ENCODE measurements around the gene UQCRC1. TPM values are rescaled to one million over a fixed set of nuclear protein-coding genes. Genes with fewer than 3 reads are reported as not detected.
A peak's percentile ranks its signal among the peaks of the same experiment; 100 is the strongest.

The UQCRC1 gene
- total RNA-seq, 1 donor from 2014 or later, result 297 TPM

DNA sequence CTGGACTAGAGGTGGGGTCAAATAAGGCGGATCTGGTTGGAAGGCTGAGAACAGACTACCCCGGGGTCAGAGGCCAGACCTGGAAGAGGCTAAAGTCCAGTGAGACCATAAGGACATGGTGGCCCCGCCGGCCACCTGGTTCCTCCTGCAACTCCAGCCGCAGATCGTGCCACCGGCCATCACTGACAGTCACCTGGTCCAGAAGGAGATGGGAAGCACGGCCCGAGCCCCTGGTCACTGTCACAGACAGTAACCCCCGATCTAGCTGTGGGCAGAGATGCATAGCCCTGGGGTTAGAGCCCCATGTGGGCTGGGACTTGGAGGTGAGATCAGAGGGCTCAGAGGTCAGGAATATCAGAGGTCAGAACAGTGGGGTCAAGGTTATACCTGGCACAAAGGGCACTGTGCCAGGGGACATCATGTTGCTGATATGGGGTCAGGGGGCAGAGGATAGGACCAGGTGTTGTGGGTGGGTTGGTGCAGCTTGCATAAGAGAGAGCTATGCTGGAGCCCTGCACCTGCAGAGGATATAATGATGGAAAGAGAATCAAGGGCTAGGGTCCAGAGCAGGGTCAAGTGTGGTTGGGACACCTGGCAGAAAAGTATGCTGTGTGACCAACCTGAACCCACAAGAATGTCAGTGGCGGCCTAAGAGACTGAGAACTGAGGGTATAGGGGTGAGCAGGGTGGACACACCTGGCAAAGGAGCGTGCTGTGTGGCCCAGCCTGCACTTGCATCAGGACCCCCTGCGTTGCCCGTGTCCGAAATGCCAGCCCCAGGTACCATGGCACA is 43.7 kb upstream of the UQCRC1 start:
- Mint-ChIP-seq H3K27ac (ENCODE audit: unreplicated experiment) (no peak overlapping the region), H3K4me1 (peaks cover 9% of the 10 kb centered on the region), H3K36me3 (ENCODE audit: low read depth) (peaks cover 12% of the 10 kb centered on the region), H3K9me3 (no peaks in the 10 kb centered on the region), H3K27me3 (ENCODE audit: low read depth) (no peaks in the 10 kb centered on the region), H3K4me3 (peak overlapping the region; percentile 50)
- no peak for DNase-seq (ENCODE audit: low read depth, low spot score)
- TF ChIP-seq CTCF (conservative IDR thresholded peaks at IDR 0.05), result no peak

- Mint-ChIP-seq H3K4me1 (peaks cover 4% of the 10 kb centered on the region), H3K4me3 (no peak overlapping the region), H3K36me3 (ENCODE audit: low read depth) (peaks cover 10% of the 10 kb centered on the region), H3K27me3 (ENCODE audit: low read depth) (no peaks in the 10 kb centered on the region), H3K9me3 (no peaks in the 10 kb centered on the region), H3K27ac (ENCODE audit: unreplicated experiment) (no peak overlapping the region)
- TF ChIP-seq CTCF (conservative IDR thresholded peaks at IDR 0.05), result no peak
- DNase-seq (ENCODE audit: low read depth, low spot score), result no peak
Measured at GRCh38 chr3:48651771-48652170, 42.3 kb upstream of the UQCRC1 start.

GRCh38 chr3:48650723-48651122 is 41.3 kb upstream of the UQCRC1 start:
- DNase-seq (ENCODE audit: low read depth, low spot score), result no peak
- Mint-ChIP-seq H3K36me3 (ENCODE audit: low read depth) (peaks cover 10% of the 10 kb centered on the region), H3K4me1 (peaks cover 4% of the 10 kb centered on the region), H3K4me3 (peak overlapping the region; percentile 29), H3K9me3 (no peaks in the 10 kb centered on the region), H3K27me3 (ENCODE audit: low read depth) (no peaks in the 10 kb centered on the region), H3K27ac (ENCODE audit: unreplicated experiment) (no peak overlapping the region)
- TF ChIP-seq CTCF (conservative IDR thresholded peaks at IDR 0.05), result no peak

- TF ChIP-seq CTCF (conservative IDR thresholded peaks at IDR 0.05), result no peak
- DNase-seq (ENCODE audit: low read depth, low spot score), result no peak
- Mint-ChIP-seq H3K4me3 (no peak overlapping the region), H3K27me3 (ENCODE audit: low read depth) (no peaks in the 10 kb centered on the region), H3K36me3 (ENCODE audit: low read depth) (peaks cover 6% of the 10 kb centered on the region), H3K4me1 (no peaks in the 10 kb centered on the region), H3K27ac (ENCODE audit: unreplicated experiment) (no peak overlapping the region), H3K9me3 (no peaks in the 10 kb centered on the region)
Measured at GRCh38 chr3:48648188-48648850, 38.9 kb upstream of the UQCRC1 start.

DNA sequence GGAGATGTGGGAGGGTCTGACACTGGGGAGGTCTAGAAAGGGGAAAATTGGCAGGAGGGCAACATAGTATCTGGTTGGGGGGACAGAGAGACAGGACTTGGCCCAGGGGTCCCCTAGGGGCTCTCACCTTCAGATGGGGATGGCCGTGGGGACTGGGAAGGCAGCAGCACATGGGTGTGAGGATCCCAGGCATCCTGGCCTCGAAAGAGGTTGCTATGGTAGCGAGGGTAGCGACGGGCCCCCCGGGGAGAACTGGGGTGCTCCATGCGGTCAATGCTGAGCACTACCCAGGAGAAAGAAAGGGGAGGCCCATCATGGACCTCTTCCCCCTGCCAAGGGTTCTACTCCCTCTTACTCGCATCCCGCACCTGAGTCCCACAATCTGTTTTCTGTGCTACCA is 38.3 kb upstream of the UQCRC1 start:
- H3K4me3 Mint-ChIP-seq, result no peak overlapping the region
- H3K27ac Mint-ChIP-seq (ENCODE audit: unreplicated experiment), result no peak overlapping the region
- no peaks in the 10 kb centered on the region for H3K4me1 Mint-ChIP-seq
- H3K36me3 Mint-ChIP-seq (ENCODE audit: low read depth), result peaks cover under 1% of the 10 kb centered on the region
- no peak for TF ChIP-seq CTCF (conservative IDR thresholded peaks at IDR 0.05)
- H3K27me3 Mint-ChIP-seq (ENCODE audit: low read depth), result no peaks in the 10 kb centered on the region
- no peaks in the 10 kb centered on the region for H3K9me3 Mint-ChIP-seq
- DNase-seq (ENCODE audit: low read depth, low spot score), result no peak

Data from neural crest cell (in vitro differentiated cells).